Panc1 (cell line): Measurements from ENCODE around the gene GP9. TPM values are rescaled to one million over a fixed set of nuclear protein-coding genes. Genes with fewer than 3 reads are reported as not detected.

Source experiments
- ATAC-seq: fragments of 200-7000 bp; cut with Tn5 transposase; 2 replicates; pipeline ENCODE4 v1.9.1; 2020; ENCODE audit warnings: mild to moderate bottlenecking, moderate library complexity
- BruUV-seq: library from RNA; stranded (reverse); fragments of 400-500 nt; replicated peaks from 2 replicates; lab custom pipeline; 2021; lab: Mats Ljungman, UMichigan
- CTCF ChIA-PET: fragments of 300-600 bp; sonication (Branson Sonifier 250); formaldehyde crosslinking; loops from one replicate; lab custom pipeline; 2022; ENCODE audit warnings: antibody characterized with exemption; lab: Charles Lee
- POLR2A ChIA-PET: fragments of 300-600 bp; sonication (Branson Sonifier 250); formaldehyde crosslinking; loops from one replicate; lab custom pipeline; 2022; ENCODE audit warnings: antibody characterized with exemption; lab: Charles Lee
- DNase-seq: peaks from one replicate; pipeline ENCODE4 v3.0.0-alpha.2; 2010; ENCODE audit warnings: low read depth, low spot score
- H3K27ac ChIP-seq: 2 replicates; pipeline ENCODE4 v1.5.1; 2011; ENCODE audit warnings: mild to moderate bottlenecking, low read length, inconsistent platforms
- H3K27me3 ChIP-seq: fragments of 200-500 bp; sonication (Bioruptor generic); 2 replicates; pipeline ENCODE4 v1.6.0; 2014; ENCODE audit warnings: low read length, inconsistent platforms; ENCODE audit not compliant: control insufficient read depth, insufficient read depth
- H3K36me3 ChIP-seq: fragments of 200-500 bp; sonication (Bioruptor generic); 2 replicates; pipeline ENCODE4 v1.5.1; 2014; ENCODE audit warnings: inconsistent platforms, mild to moderate bottlenecking, low read length, moderate library complexity; ENCODE audit not compliant: control insufficient read depth, insufficient read depth
- H3K4me1 ChIP-seq: 2 replicates; pipeline ENCODE4 v1.5.1; 2011; ENCODE audit warnings: inconsistent platforms, mild to moderate bottlenecking, low read length, moderate library complexity; ENCODE audit not compliant: control insufficient read depth, insufficient read depth
- H3K4me3 ChIP-seq, 2 experiments: 2 replicates each; pipeline ENCODE4 v1.5.1; 2011 to 2012; ENCODE audit warnings: low read depth in 2 of 2, low read length in 2 of 2, mild to moderate bottlenecking in 2 of 2, inconsistent platforms in 1 of 2, moderate library complexity in 1 of 2
- H3K9me3 ChIP-seq: fragments of 200-500 bp; sonication (Bioruptor generic); 2 replicates; pipeline ENCODE4 v1.5.1; 2014; ENCODE audit warnings: low read depth, mild to moderate bottlenecking, inconsistent platforms, low read length, moderate library complexity; ENCODE audit not compliant: control insufficient read depth, insufficient read depth
- CTCF ChIP-seq: fragments of 450-650 bp; IDR thresholded peaks from 2 replicates; pipeline ENCODE4 v1.5.1; 2017; ENCODE audit warnings: mild to moderate bottlenecking
- POLR2AphosphoS5 ChIP-seq: IDR thresholded peaks from 2 replicates; pipeline ENCODE4 v1.6.1; 2012; ENCODE audit warnings: mild to moderate bottlenecking, low read depth, low read length, moderate library complexity
- REST ChIP-seq, 2 experiments: IDR thresholded peaks; 2 replicates each; pipeline ENCODE4 v1.6.1; 2011 to 2012; ENCODE audit warnings: low read depth in 2 of 2, control low read depth in 1 of 2, low read length in 1 of 2, mild to moderate bottlenecking in 1 of 2, moderate library complexity in 1 of 2; ENCODE audit not compliant: insufficient read depth in 1 of 2
- SIN3A ChIP-seq: IDR thresholded peaks from 2 replicates; pipeline ENCODE4 v1.6.1; 2012; ENCODE audit warnings: low read depth, mild to moderate bottlenecking, low read length, moderate library complexity, borderline replicate concordance; ENCODE audit not compliant: insufficient read depth
- TCF7L2 ChIP-seq: IDR thresholded peaks from 2 replicates; pipeline ENCODE4 v1.6.1; 2011; ENCODE audit warnings: mild to moderate bottlenecking, low read depth, low read length, inconsistent platforms
- in situ Hi-C: cut with HindIII; loops from 2 replicates; pipeline ENCODE4 v1.10.0; 2016; ENCODE audit warnings: low sequenced_read_pairs, low pct_unique_long_range_greater_than_20kb
- intact Hi-C: fragments of 100-400 bp; cut with micrococcal nuclease; formaldehyde crosslinking; loops from one replicate; pipeline ENCODE4 v1.10.0; 2022; ENCODE audit not compliant: unreplicated experiment
- total RNA-seq: library from RNA; stranded (reverse); gene quantifications from one replicate; pipeline ENCODE4 v1.2.1, GENCODE V29; 2021; ENCODE audit not compliant: unreplicated experiment

GP9 gene
- total RNA-seq, 1 experiment from 2014 or later = not detected

GRCh38 chr3:129035360-129036221, 25.0 kb upstream of the GP9 start:
- in situ Hi-C loops (no loop called here), intact Hi-C loops (no loop called here)
- H3K27ac ChIP-seq = no peak overlapping the region
- TF ChIP-seq TCF7L2 (no peak), CTCF (no peak), POLR2AphosphoS5 (no peak), REST (IDR thresholded peaks at IDR 0.05; ENCODE audit: insufficient read depth in 1 of 2, low read depth in 2 of 2, low read length in 1 of 2) (no peak), SIN3A (no peak)
- POLR2A ChIA-PET = no interaction called here
- 0 out of 2 replicates have a peak, but pooled peaks cover 7% of the 10 kb centered on the region for H3K4me1 ChIP-seq
- CTCF ChIA-PET = no interaction called here
- ATAC-seq (no peak), DNase-seq (no peak)
- H3K27me3 ChIP-seq = no peaks in the 10 kb centered on the region
- H3K9me3 ChIP-seq = no peaks in the 10 kb centered on the region
- no peaks in the 10 kb centered on the region for H3K36me3 ChIP-seq
- BruUV-seq = no TSS peak
- no peak overlapping the region for H3K4me3 ChIP-seq

GRCh38 chr3:129036222-129037092, 24.1 kb upstream of the GP9 start:
- CTCF ChIA-PET = no interaction called here
- intact Hi-C loops (no loop called here), in situ Hi-C loops (no loop called here)
- H3K9me3 ChIP-seq = no peaks in the 10 kb centered on the region
- H3K4me1 ChIP-seq = 0 out of 2 replicates have a peak, but pooled peaks cover 7% of the 10 kb centered on the region
- no peak for DNase-seq
- POLR2A ChIA-PET = interaction anchor here (1.2 kb wide), 1 partner anchor 16 kb away, joined by 4 read pairs; no protein-coding TSS in a partner anchor
- no peaks in the 10 kb centered on the region for H3K36me3 ChIP-seq
- no peak for TF ChIP-seq CTCF
- TF ChIP-seq POLR2AphosphoS5 = no peak
- TF ChIP-seq SIN3A = no peak
- TF ChIP-seq REST (IDR thresholded peaks at IDR 0.05; ENCODE audit: insufficient read depth in 1 of 2, low read depth in 2 of 2, low read length in 1 of 2) = no peak
- no peak for TF ChIP-seq TCF7L2
- H3K27ac ChIP-seq = no peak overlapping the region
- H3K27me3 ChIP-seq = no peaks in the 10 kb centered on the region
- no TSS peak for BruUV-seq
- H3K4me3 ChIP-seq = no peak overlapping the region
- ATAC-seq = no peak
